Bronchial smooth muscle cell (primary cell): Measurements from ENCODE around the gene TBCC. TPM values are rescaled to one million over a fixed set of nuclear protein-coding genes. Genes with fewer than 3 reads are reported as not detected.

Experiments used
- total RNA-seq: library from RNA; depleted of rRNA; stranded (reverse); fragments of >200 nt; gene quantifications from 2 replicates; pipeline ENCODE4 v1.2.1, GENCODE V29; 2014

The TBCC gene
- 35.5 and 40.4 TPM in 2 replicates for total RNA-seq

DNA sequence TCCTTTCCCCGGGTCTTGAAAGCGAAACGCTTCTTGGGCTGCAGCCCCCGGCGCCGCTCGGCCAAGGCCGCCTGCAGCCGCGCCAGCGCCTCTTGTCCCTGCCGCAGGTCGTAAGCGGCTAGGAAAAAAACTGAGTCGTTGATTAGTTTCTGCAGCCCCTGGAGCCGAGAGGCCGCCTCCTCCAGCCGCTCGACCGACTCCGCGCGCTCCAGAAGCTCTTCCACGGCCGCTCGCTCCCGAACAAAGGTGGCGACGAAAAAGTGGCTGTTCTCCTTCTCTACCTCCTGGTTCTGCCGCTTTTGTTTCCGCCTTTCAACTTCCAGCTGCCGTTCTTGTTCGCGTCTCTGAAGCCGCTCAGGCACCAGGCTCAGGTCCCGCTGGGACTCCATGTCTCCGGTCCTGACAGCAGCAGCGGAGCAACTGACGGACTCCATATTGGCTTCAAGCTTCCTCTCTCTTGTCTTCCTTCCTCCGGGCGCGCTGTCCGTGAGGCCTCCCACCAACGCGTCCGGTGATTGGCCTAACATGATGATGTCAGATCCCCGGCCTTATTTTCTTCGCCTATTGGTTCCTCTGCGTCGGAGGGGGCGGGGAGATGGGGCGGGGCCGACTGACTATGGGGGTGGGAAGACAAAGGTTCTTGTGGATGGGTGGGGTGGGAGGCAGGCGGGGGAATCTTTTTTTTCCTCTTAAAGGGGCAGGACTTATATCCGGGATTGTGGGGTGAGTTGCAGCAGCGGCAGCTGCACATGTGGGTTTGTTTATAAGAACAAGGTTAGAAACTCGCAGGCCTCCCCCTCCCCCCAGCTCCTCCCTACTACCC is at the start of gene TBCC:
Gene TBCC, minus strand, starts transcription at position 464 of the 823 bp plus-strand sequence. Its CDS starts 30 bp downstream, at position 434.

GRCh38 chr6:42781796-42782688 is 36.1 kb upstream of the TBCC start, which contains the start of gene BICRAL:
Gene BICRAL, plus strand, starts transcription at chr6:42782052. Its CDS starts 39,971 bp downstream, at chr6:42822023.

DNA sequence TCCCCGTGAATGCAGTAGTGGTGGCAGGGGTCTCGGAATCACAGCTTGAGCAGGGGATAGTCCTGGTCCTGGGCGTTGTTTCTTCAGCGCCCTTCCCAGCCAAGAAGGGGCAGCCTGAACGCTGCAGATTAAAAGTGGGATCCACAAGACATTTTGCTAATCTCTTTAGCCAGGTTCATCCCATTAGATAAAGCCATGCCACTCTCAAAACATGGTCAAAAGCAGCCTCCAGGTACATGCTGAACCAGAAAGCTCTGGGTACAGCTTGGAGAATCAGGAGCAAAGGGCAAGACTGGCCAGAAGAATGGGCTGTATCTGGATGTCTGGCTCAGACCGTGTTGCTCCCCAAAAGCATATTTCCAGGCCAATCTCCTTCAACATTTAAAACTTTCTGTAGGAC is 23.4 kb downstream of the TBCC start, which contains the start of gene PRPH2:
Gene PRPH2, minus strand, starts transcription at position 101 of the 400 bp plus-strand sequence. CDS start 263 bp downstream, outside the sequence.

Other genes starting within 250 kb of the TBCC start
- 22.7 and 27.2 TPM in 2 replicates for gene UBR2, start 182.1 kb downstream of the TBCC start, total RNA-seq
- gene PRPH2, start 23.5 kb downstream of the TBCC start, total RNA-seq = 4.9 and 5.2 TPM in 2 replicates
- 3.3 and 4.6 TPM in 2 replicates for gene BICRAL, start 35.9 kb upstream of the TBCC start, total RNA-seq
- 51.9 and 80.4 TPM in 2 replicates for gene RPL7L1, start 133.5 kb upstream of the TBCC start, total RNA-seq
- not detected in 2 replicates for gene PTCRA, start 169.9 kb upstream of the TBCC start, total RNA-seq
- gene CNPY3, start 183.4 kb upstream of the TBCC start, total RNA-seq = 26.8 and 29.3 TPM in 2 replicates
- 0.32 and 0.77 TPM in 2 replicates for gene GNMT, start 214.7 kb upstream of the TBCC start, total RNA-seq
- 26.3 and 37.4 TPM in 2 replicates for gene PEX6, start 233.1 kb upstream of the TBCC start, total RNA-seq
- gene PPP2R5D, start 238.5 kb upstream of the TBCC start, total RNA-seq = 30.3 and 38.2 TPM in 2 replicates